ENCODE results near the gene SNTG2.

- TF ChIP-seq CTCF (IDR thresholded peaks at IDR 0.05), result no peak
- TF ChIP-seq POLR2AphosphoS5 (IDR thresholded peaks at IDR 0.05), result no peak
- TF ChIP-seq EP300 (IDR thresholded peaks at IDR 0.05), result no peak
These were observed 129.5 kb downstream of the SNTG2 start for GRCh38 chr2:1079873-1080799.
